GM18519 (cell line): ENCODE measurements around the gene NFASC.

ENCODE experiments used
- ATAC-seq: cut with Tn5 transposase; IDR thresholded peaks from one replicate; pipeline ENCODE4 v1.9.1; 2021; ENCODE audit warnings: mild to moderate bottlenecking, moderate library complexity; ENCODE audit not compliant: unreplicated experiment, low FRiP score

The NFASC gene

DNA sequence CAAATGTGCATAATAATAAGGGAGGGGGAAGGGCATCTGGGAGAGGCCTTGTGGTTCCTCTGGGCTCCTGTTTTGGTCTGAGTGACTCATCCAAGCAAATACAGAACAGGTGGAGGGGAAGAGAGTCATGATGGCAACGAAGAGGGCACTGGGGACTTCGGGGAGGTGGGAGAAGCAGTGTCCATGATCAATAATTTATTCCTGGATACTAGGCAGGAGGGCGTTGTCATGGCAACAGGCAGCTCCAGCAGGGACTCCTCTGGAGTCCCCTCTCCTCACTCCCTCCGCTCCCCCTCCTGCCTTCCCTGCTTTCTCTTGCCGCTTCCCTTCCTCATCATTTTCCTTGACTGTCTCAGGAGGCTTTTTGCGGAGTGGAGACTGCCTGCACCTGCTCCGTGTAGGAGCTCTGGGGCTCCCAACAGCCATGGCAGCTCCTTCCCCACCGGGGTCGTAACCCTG lies 12.3 kb upstream of the NFASC start:
- ATAC-seq, result no peak

DNA sequence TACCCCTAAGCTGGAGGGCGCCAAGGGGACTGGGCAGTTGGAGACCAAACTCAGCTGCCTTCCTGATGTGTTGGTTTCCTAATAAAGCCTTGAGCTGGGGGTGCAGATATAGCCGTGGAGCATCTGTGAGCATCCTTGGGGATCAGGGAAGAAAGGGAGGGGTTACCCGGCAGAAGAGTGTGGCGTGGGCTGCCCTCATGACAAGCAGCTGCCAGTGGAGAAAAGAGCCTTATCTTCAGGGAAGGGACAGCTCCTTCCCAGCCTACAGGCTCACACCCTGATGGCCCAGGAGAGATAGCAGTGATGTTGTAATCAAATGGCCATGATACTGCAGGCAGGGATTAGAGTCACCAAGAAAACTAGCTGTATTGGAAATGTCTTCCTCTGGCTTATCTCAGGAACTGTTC lies 10.8 kb upstream of the NFASC start:
- ATAC-seq, result no peak

DNA sequence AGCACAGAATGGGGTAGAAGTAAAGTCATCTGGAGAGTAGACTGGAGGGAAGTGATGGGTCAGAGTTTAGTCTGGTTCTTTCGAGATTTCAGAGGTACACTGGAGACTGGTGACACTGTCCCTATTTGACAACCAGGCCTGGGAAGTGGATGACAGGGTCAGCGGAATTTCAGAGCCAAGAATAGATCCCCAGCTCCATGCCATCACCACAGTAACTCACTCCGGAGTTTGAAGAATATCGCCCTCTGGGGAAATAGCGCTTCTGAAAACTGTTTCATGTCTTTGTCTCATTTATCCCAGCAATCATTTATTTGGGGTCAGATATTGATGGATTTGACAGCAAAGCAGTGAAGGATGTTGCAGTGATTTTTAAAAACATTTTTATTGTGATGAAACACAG lies 7.6 kb upstream of the NFASC start:
- no peak for ATAC-seq

DNA sequence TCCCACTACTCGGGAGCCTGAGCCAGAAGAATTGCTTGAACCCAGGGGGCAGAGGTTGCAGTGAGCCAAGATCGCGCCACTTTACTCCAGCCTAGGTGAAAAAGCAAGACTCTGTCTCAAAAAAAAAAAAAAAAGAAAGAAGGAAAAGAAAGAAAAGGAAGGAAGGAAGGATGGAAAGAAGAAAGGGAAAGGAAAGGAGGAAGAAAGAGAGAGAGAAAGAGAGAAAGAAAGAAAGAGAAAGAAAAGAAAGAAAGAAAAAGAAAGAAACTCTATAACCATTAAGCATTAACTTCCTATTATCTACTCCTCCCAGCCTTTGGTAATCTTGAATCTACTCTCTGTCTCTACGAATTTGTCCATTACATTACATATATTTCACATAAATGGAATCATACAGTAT lies 6.9 kb upstream of the NFASC start:
- ATAC-seq, result no peak

DNA sequence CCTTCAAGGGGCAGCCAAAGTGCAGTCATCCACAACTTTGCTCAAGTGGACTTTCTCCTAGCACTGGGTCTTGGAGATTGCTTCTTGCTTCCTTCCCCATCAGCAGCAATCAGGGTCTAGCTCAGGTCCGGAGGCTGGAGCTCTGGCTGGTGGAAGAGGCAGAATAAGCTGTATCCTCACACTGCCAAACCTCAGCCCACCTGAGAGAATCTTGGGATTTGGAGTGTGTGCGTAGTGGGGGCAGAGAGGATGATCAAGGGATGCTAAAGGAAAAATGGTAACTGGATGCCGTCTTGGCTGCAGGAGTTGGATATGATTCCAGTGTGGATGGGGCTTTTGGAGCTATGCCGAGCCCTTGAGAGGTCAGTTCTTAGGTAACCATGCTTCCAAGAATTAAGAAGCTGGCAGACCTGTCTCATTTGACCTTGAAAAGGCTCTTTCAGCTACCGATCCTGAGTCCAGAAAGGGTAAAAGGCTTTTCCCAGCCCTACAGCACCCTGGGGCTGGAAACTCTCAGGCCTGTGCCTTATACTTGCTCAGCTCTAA lies 4.5 kb upstream of the NFASC start:
- no peak for ATAC-seq

DNA sequence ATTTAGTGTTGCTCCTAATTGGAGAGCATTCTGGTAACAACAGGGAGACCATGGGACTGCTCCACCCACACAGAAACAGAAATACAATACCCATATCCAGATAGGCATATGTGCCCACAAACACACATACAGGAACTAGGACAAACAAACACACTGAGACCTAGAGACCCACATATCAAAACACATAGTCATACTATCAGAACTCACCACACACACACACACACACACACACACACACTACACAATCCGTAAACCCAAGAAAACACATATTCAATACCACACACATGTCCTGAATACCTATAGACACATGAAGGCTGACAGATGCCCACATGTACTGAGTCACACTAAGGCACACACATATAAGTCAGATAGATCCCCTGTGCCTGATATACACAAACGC lies 3.5 kb upstream of the NFASC start:
- no peak for ATAC-seq

DNA sequence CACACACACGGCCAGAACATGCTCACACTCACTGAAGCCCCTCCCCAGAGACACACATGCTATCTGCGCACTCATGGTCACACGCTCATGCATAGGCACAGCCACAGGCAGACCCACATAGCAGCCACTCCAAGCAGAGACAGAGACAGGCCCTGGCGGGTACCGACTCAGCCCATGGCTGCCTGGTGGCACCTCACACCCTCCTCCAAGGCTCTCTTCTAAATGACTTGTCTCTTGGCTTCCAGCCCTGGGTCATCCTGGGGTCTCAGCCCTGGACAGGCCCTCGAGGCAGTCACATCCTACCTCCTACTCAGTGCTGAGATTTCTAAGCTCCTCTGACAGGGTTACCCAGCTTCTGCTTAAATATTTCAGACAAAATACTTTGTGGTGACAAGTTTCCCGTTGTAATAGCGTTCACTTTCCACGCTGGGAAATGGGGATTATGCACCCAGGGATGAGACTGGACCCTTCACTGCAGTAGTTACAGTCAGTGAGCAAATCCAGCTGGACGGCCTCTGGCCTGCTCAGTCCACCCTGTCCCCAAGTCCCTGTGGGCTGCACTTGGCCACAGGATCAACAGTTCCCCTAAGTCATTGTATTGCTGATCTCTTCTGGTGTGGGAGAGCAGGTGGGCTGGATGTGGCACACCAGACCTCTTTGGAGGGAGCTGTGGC lies 2.9 kb upstream of the NFASC start:
- no peak for ATAC-seq

DNA sequence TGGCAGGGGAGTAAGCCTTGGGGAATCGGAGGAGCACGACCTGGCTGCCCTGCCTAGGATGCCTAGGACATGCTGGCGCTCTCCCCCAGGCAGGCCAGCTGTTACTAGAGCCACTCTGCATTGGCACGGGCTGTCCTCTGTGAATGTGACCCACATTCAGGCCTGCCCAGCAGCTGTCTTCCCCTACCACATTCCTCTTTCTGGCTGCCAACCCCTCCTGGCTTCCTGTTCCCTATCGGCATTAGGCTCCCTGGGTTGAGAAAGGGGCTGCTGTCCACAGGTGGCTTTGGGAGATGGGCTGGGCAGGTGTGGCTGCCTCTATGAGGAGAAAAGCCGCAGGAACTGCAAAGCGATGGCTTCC lies 2.3 kb upstream of the NFASC start:
- no peak for ATAC-seq

DNA sequence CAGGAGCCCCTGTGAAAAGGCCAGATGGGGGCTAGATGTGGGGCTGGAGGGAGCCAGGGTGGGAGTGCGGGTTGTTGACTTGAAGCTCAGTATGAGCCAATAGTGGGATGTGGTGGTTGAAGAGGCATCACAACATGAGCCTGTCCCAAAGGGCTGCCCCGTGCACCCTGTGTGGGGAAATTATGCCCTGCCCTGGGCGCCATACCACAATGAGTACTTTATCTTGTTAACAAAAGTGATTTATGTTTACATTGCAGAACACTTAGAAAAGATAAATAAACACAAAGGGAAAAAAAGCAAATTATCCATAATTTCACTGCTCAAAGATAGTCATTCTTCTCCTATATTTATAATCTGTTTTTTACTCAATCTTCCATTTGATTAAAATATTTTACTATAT lies 1.6 kb upstream of the NFASC start:
- ATAC-seq, result no peak

DNA sequence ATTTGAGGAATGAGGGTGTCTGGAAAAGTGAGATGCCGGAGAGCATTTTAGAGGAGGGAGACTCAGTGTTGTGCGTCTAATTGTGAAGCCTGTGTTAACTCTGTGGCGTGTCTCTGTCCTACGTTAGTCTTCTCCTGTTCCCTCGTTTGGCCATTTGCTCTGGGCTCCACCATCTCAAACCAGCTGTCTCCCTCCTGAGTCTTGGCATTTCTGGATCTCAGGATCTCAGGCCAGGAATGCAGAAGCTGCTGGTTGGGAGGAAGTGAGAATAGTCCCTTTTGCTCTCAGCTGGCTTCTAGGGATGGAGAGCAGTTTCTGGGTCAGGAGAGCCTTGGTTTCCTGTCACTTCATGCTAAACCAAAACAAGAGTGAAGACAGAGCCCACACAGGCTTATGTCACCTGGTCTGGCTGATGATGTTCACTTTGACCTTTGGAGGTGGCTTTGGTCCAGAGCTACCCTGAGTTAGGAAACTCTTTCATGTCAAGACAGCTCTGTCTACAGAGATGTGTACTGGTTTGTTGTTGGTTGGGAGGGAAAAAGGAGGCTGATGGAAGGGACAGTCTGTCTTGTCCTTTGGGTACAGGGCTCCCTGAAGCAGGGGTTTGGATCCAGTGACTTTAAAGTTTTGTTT lies 859 bp downstream of the NFASC start:
- ATAC-seq, result no peak

DNA sequence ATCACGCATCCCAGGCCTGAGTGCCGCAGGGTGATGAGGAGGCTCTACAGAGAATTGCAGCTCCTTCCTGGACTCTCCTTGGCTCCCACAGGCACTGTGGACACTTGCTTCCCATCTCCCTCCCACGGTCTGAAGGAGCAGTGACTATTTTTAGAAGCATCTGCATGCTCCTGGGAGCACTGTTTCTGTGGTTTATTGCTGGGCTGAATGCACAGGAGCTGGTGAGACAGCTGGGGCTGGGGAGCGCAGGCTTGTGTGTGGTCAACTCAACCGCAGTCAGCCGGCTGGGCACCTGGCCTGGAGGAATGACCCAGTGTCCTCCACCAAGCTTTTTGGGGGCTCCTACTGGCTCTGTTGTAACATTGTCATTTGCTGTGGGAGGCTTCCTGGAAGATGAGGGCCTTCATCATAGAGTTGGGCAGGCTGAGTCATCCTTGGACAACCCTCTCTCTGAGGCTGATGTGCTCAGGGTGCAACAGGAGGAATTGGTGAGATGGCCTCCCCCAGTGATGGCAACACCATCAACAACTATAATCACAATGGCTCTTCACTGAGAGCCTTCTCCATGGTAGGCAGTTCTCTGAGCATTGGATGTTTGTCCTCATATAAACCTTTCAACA lies 1.7 kb downstream of the NFASC start:
- ATAC-seq, result no peak

DNA sequence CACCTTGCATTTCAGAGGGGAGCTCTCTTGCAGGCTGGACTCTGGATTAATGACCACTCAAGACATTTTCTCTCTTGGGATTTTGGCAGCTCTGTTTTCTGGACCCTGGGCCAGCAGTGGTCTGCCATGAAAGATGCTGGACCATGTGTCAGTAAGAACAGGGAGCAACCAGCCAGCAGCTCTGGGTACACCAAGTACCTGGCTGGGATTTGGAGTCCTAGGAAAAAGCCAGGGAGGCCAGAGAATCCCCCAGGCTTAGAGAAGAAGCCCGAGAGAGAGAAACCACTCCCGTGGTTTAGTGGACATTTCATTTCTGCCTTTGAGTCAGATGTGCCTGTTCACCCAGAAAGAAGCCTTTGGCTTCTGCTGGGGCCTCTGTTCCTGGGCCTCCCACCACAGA lies 2.5 kb downstream of the NFASC start:
- ATAC-seq, result no peak

DNA sequence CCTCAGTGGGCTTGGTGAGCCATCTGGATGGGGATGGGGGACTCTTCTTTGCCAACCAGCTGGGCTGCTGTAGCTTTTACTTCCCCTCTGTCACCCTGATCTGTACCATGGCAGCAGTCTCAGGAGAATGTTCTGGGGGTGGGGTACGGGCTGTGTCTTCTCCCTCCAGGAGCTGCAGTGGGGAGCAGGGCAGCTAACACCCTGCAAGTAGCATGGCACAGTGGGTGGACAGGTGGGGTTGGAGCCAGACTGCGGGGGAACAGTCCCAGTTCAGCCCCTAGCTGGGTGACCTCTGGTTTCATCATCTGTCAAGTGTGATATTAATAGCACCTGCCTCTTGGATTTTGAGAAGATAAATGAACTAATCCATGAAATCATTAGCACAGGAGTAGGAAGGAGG lies 3.1 kb downstream of the NFASC start:
- no peak for ATAC-seq

DNA sequence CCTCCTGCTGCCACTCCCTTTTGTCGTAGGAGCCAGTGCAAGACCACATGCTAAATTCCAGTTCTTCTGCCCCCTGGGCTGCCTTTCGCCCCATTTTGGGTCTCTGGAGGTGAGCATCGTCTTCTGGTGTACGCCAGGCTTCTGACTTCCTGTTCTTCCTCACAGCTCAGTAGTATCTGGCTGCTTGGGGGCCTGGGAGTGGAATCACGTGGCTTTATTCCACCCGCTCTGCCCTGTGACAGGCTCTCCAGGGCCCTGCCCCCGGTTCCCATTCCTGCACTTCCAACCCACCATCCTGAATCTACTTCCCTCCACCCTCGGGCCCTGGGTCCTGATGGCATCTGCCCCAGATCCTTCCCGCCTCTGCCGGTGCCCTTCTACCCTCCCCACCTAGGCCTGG lies 3.6 kb downstream of the NFASC start:
- no peak for ATAC-seq

DNA sequence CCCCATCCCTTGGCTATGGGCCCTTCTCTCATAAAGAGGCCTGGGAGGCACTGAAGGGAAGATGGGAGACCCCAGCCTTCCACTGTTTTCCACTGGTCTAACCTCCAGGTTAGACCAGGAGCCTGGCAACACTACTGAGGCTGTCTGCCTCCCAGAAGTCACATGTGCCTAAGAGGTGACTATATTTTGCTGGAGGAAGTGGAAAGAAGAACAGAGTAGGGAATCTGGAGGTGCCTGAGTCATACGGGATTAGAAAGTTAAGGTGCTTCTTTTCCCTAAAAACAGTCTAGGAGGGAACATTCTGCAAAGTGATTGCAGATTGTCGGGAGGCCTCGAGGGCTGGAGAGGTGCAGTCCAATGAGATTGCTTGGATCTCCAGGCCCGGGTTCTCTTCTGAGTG lies 4.6 kb downstream of the NFASC start:
- no peak for ATAC-seq

DNA sequence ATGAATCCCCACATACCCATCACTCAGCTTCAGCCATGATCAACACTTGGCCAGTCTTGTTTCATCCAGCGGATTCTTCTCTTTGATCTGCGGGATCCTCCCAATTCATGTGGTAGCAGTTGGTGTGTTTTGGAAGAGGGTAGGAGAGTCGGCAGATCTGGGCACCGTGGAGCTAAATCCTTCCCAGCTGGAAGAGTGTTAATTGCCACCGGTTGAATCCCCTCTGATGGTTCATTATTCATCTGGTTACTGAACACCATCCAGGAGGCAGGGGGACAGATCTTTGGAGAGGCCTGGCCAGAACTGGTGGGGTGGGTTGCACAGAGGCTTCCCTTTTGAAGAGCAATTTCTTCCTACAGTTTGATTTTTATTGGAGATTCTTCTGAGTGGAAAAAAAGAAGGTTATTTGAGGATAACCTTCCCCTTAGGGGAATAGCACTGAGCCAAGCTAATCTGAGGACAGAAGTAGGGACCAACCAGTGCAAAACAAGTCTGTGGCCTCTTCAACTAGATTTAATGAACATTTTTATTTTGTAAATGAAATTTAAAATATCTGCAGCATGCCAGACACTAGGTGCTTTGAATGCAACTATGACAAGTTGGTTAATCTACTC lies 8.1 kb downstream of the NFASC start:
- ATAC-seq, result no peak

DNA sequence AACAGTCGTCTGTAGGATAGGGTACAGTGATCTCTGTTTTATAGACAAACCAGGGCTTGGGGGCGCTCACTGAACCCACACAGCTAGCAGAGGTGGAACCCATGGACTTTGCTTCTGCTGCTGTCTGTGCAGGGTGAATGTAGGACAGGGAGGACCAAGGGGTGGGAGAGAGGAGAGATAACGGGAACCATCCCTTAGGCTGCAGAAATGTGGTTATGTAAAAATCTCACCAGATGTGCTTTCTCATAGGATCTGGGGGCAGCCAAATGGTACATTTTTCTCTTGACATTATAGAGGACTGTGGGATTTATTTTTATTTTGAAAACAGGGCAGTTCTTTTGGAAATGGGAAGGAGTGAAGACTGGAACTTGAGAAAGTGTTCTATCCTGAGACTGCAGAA lies 8.7 kb downstream of the NFASC start:
- no peak for ATAC-seq

DNA sequence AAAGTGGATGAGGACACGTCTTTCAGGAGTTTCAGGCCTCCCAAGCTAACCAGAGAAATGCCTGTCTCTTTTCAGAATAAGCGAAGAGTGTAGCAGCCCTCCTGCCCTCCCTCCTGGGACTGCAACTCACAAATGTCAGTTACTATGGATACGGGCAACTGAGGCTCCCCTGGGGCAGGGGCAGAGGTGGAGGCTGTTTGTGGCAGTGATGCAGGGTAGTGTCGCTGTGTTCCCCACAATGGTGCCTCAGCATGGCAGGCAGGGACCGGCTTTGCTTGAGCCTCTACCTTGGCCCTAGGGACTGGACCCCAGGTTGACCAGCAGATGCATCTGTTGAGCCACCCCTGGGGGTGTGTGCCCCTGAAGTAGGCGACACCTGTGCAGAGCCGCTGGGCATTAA lies 10.2 kb downstream of the NFASC start:
- ATAC-seq, result no peak

DNA sequence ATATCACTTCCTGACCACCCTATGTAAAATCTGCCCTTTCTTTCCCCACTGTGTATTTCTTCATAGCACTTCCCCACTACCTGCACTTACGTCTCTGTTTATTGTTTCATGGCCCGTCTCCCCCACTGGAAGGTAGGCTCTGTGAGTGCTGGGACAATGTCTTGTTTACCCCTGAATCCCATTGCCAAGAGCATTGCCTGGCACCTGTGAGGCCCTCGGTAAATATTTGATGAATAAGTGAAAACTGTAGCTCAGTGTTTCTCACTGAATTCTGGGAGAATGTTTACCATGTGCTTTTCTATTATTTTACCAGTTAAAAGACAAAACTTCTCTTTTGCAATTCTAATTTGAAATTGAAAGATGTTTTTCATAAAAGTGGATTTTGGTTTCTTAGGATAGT lies 11.8 kb downstream of the NFASC start:
- ATAC-seq, result no peak

DNA sequence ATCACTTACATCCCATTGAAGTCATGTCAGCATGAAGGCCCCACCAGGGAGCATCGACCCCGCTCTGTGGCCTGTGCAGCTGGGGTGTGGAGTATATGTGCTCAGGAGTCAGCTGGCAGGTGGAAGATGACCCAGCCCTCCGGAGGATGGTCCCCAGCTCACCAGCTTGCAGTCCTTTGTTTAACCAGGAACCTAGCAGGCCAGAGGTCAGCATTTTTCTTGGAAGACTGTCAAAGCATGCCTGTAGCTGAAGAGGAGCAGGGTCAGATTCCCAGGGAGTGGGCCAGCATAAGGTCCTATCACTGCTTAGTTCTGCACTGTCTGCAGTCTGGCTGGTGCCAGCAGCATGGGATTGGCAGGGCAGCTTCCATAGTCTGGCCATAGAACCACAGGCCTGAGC lies 12.7 kb downstream of the NFASC start:
- ATAC-seq, result no peak

DNA sequence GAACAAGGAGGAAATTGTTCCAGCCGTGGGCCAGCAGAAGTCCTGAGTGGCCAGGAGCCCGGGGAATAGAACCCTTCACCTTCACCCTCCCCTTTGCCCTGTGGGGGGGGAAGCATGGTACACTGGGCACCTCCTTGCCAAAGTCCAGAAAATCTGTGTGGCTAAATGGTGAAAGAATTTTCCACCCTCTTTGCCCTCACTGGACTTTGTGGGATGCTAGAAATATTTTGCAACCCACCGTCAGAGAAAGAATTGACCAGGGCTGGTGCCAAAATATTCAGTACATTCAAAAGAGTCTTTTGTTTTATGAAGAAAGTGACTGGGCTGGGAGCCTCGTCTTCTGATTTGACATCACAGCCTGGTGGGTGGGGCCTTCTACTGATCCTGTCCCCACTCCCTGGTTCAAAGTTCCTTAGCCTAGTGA lies 14.6 kb downstream of the NFASC start:
- ATAC-seq, result no peak
